Fibroblast of skin of left biceps (primary cell): ENCODE measurements around the gene BAZ2B.
A peak's percentile ranks its signal among the peaks of the same experiment; 100 is the strongest.

Experiments used
- DNase-seq, 2 experiments: peaks; one replicate each; pipeline ENCODE4 v3.0.0-alpha.2; 2013; ENCODE audit warnings: low read depth in 2 of 2

Gene BAZ2B

DNA sequence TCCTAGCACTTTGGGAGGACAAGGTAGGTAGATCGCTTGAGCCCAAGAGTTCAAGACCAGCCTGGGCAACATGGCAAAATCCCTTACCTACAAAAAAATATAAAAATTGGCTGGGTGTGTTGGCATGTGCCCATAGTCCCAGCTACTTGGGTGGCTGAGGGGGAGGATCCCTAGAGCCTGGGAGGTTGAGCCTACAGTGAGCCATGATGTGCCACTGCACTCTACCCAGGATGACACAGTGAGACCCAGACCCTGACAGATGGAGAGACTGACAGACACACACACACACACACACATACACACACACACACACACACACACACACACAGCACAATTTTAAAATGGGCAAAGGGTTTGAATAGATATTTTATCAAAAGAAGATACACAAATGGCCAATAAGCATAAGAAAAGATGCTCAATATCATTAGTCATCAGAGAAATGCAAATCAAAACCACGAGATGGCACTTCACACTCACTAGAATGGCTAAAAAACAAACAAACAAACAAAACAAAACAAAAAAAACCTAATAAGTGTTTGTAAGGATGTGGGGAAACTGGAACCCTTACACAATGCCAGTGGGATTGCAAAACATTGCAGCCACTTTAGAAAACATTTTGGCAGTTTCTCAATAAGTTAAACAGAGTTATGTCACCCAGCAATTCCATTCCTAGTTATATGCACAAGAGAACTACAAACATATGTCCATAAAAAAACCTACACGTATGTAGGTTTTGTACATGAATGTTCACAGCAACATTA is 42.3 kb downstream of the BAZ2B start:
- DNase-seq, result no peak

DNA sequence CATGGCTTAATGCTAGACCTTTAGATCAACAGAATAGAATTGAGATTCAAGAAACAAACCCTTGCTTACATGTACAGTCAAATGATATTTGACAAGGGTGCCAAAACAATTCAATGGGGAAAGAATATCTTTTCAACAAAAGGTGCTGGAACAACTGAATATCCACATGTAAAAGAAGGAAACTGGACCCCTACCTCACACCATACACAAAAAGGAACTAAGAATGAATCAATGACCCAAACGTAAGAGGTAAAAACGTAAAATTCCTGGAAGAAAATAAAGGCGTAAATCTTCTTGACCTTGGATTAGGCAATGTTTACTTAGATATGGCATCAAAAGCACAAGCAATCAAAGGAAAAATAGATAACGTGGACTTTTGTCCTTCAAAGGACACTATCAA is 43.1 kb downstream of the BAZ2B start:
- DNase-seq, result no peak

DNA sequence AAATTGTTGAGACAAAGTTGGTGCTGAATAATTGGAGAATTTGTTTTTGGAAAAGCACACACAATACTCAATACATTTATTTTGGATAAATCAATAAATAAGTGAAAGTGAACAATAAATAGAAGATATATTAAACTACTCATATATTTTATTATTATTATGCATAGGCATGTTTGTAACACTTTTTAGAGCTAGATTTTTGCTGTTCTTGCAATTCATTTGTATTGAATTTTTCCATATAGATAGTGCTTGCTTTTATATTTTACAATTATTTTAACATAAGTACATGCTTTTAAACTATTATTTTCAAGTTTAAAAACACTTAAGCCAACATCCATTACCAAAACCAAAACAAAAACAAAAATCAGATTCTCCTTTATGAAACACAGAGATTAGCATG is 43.9 kb downstream of the BAZ2B start:
- DNase-seq, result no peak

DNA sequence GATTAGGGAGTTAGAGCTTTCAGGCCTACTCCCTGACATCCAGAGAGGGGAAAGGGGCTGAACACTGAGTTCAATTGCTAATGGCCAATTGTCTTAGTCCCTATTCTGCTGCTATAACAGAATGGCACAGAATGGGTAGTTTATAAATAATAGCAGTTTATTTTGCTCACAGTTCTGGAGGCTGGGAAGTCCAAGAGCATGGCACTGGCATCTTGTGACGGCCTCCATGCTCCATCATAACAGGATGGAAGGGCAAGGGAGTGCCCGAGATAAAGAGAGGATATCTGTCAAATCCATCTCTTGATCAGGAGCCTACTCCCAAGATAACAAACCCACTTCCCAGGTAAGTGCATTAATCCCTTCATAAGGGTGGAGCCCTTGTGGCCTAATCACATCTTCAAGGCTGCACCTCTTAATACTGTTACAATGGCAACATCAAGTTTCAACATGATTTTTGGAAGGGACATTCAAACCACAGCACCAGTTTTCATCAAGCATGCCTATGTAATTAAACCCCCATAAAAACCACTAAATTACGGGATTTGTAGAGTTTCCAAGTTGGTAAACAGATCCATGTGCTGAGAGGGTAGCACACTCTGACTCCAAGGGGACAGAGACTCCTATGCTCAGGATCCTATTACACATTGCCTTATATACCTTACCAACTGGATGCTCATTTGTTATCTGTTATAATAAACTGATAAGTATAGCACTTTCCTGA is 44.6 kb downstream of the BAZ2B start:
- DNase-seq, result no peak

- peak in 1 of 2 experiments; percentile 32 for DNase-seq
Measured at GRCh38 chr2:159564081-159564480, 52.3 kb downstream of the BAZ2B start.

GRCh38 chr2:159562248-159562647 is 54.1 kb downstream of the BAZ2B start:
- DNase-seq, result peak; percentile 49 to 51

- DNase-seq, result no peak
Measured at GRCh38 chr2:159561786-159562185, 54.6 kb downstream of the BAZ2B start.

- DNase-seq, result no peak
Measured at GRCh38 chr2:159561242-159561641, 55.1 kb downstream of the BAZ2B start.

DNA sequence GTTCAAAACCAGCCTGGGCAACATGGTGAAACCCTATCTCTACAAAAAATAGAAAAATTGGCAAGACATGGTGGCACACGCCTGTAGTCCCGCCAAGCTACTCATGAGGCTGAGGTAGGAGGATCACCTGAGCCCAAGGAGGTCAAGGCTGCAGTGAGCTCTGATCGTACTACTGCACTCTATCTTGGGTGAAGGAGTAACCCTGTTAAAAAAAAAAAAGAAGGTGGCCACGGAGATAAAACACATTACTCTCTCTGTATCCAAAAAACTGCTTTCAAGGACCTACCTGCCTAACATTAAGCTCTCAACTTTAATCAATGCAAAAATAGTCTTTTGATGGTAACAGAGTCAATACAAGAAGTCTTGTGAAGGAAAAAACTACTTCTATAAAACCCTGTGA is 57.3 kb downstream of the BAZ2B start:
- no peak for DNase-seq

DNA sequence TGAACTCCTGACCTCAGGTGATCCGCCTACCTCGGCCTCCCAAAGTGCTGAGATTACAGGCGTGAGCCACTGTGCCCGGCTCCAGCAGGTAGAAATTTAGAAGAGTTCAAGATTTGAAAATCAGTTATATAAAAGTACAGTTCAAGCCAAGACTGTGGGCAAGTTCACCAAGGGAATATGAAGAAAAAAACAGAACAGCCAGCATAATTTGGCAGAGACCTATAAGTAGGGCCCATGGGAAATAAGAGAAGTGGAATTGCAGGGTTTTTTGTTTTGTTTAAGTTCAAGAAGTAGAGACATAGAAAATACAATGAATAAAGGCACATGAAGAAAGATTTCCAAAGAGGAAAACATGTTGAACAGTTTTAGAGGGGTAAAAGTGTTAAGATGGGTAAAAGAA is 57.9 kb downstream of the BAZ2B start:
- DNase-seq, result no peak

DNA sequence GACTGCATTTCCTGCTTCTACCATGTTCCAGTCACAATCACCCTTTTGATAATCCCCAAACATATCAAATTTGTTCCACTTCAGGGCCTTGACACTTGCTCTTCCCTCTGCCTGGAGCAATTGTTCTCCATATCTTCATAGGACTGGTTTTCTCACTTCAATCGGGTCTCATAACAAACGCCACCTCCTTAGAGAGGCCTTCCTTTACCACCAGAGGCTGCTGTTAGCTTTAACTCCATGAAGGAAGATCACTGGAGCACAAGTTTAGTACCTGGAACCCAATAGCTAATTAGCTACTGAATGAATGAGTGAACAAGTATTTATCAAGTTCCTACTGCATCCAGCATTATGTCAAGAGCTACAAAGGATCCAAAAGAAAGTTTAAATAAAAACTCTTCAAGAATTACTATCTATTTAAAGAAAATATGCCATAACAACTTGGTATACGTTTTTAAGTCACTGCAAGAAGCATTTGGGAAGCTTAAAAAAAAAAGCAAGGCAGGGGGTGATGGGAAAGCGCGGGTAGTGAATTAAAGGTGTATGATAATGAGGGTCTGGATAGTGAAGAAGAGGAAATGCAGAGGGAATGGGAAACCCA is 58.8 kb downstream of the BAZ2B start:
- no peak for DNase-seq

DNA sequence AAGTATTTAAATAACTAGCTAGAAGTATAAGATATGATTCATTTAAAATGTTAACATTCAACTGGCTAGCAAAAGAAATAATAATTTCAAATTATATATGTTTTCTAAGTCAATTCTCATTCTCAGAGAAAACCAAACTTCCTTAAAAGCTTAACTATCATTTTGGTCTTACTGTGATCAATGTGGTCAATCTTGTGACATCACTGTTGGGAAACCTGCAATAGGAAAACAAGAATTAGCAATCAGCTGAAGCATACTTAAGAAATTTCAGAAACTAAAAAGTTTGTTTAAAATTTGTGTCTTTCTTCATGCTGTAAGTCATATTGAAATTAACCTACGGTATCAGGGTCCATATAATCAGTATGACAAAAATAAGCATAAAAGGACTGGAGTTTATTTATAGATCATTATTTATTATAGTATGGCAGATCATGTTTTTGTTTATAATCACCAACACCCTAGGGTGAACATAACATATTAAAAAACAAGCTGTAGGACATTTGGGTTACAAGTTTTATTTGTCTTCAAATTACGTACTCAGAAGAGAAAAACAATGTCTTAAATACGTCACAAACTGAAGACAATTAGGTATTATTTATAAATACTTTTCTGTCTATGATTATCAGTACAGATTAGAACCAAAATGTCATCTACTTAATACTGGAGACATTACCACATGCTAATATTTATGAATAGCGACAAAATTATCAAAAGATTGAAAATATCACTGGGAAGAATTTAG is 60.5 kb downstream of the BAZ2B start:
- DNase-seq, result no peak

DNA sequence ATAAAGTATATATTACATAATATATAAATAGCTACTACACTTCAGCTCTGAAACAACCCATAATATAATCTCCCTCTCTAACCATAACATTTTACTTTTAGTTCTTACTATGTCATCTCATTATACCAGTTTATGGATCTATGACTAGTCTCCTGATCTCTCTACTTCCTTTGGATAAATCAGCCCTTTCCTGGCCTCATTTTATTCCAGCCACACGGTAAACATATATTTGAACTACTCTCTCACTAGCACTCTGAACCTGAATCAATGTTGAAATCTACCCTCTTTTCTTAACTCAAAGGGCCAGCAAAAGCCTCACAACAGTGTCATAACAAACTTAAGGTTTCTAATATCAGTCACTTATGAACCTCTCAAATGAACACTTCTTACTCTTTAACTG is 62.6 kb downstream of the BAZ2B start:
- no peak for DNase-seq

DNA sequence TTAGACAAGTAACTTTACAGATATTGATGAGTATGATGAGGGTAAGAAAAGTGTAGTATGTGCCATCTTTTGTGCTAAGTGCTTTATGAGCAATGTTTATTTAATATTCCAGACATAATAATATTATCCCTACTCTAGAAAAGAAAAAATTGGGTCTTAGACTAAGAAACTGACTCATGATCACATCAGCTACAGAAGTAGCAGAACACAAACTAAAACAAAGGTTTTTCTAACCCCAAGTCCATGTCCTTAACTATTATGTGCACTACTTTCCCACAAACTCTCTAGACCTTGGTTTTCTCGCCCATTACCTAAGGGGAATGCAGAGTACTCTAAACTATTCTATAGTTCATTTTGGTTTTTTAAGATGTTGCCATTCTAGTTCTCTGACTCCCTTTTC is 64.5 kb downstream of the BAZ2B start:
- no peak for DNase-seq

- no peak for DNase-seq
Measured at GRCh38 chr2:159550231-159550630, 66.1 kb downstream of the BAZ2B start.

DNA sequence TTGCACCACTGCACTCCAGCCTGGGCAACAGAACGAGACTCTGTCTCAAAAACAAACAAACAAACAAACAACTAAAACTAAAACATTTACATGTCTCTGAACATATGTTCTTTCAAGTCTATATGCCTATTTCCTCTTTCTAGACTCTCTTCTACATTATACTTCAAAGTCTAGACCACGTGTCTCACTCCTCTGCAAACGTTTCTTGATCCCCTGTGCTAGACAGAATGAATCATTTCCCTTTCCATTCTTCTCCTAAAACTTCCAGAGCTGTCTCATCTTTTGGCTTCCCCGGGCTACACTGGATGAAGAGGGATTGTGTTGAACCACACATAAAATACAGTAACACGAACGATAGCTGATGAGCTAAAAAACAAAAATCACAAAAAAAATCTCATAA is 67.1 kb downstream of the BAZ2B start:
- no peak for DNase-seq

GRCh38 chr2:159546716-159547430 is 69.5 kb downstream of the BAZ2B start:
- no peak for DNase-seq

DNA sequence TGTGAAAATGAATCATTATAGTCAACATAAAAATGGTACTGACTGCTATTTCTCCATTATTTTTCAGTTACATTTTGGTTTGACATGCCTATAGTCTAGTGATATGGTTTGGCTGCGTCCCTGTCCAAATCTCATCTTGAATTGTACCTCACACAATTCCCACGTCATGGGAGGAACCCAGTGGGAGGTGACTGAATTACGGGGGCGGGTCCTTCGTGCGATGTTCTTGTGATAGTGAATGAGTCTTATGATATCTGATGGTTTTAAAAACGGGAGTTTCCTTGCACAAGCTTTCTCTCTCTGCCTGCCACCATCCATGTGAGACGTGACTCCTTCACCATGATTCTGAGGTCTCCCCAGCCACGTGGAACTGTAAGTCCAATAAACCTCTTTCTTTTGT is 70.3 kb downstream of the BAZ2B start:
- DNase-seq, result no peak

GRCh38 chr2:159545085-159545484 is 71.3 kb downstream of the BAZ2B start:
- no peak for DNase-seq

- no peak for DNase-seq
Measured at GRCh38 chr2:159542101-159542500, 74.2 kb downstream of the BAZ2B start.

GRCh38 chr2:159539701-159540100 is 76.6 kb downstream of the BAZ2B start:
- no peak for DNase-seq

DNA sequence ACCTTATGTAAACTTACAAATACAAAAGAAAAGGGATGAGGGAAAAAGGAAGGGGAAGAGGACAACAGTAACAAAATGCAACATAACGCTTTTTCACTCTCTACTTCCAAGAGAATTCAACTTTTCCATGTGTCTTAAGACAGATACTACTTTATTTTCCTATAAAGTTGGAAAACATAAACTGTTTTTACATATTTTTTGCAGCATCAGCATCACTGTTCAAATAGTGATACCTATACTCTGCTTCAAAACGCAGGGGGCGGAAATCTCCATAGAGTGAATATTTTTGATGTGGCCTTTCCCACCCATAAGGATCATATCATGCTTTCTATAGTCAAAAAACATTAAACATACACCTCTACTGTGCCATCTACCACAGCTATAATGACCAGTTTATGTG is 77.5 kb downstream of the BAZ2B start:
- DNase-seq, result no peak
